H1 (cell line): ENCODE measurements around the gene FRMD4A.

Experiments used
- CTCF ChIP-seq, 3 experiments: IDR thresholded peaks; 1 replicate in 2 of 3; 2 replicates in 1 of 3; pipeline versions ENCODE4 v1.5.1 to v1.6.1; 2011; ENCODE audit warnings: low read length in 3 of 3, mild to moderate bottlenecking in 3 of 3, inconsistent platforms in 2 of 3, low read depth in 1 of 3, moderate library complexity in 1 of 3; ENCODE audit not compliant: insufficient read depth in 1 of 3; ENCODE audit errors: control extremely low read depth in 1 of 3
- RXRA ChIP-seq: IDR thresholded peaks from 2 replicates; pipeline ENCODE4 v1.6.1; 2011; ENCODE audit warnings: low read depth, mild to moderate bottlenecking, low read length, moderate library complexity; ENCODE audit not compliant: insufficient read depth

GRCh38 chr10:13791483-13791882, 539.2 kb downstream of the FRMD4A start:
- TF ChIP-seq RXRA (no peak), CTCF (IDR thresholded peaks at IDR 0.05; ENCODE audit: control extremely low read depth in 1 of 3, insufficient read depth in 1 of 3, low read depth in 1 of 3, low read length in 3 of 3) (no peak)
